Measurements from ENCODE around the gene TCFL5.

Gene TCFL5

GRCh38 chr20:62799459-62799858, 62.2 kb downstream of the TCFL5 start:
- TF ChIP-seq CTCF (IDR thresholded peaks at IDR 0.05; ENCODE audit: low read depth, low read length, missing control alignments), result no peak
- DNase-seq (ENCODE audit: low read depth), result no peak
- no peak overlapping the region for H3K4me3 ChIP-seq (ENCODE audit: low read depth, low read length)

GRCh38 chr20:62799036-62799435, 62.6 kb downstream of the TCFL5 start:
- H3K4me3 ChIP-seq (ENCODE audit: low read depth, low read length), result no peak overlapping the region
- no peak for DNase-seq (ENCODE audit: low read depth)
- no peak for TF ChIP-seq CTCF (IDR thresholded peaks at IDR 0.05; ENCODE audit: low read depth, low read length, missing control alignments)

- no peak overlapping the region for H3K4me3 ChIP-seq (ENCODE audit: low read depth, low read length)
- no peak for TF ChIP-seq CTCF (IDR thresholded peaks at IDR 0.05; ENCODE audit: low read depth, low read length, missing control alignments)
- DNase-seq (ENCODE audit: low read depth), result no peak
Observed at GRCh38 chr20:62797671-62798532, 63.7 kb downstream of the TCFL5 start.

GRCh38 chr20:62796699-62797491, 64.7 kb downstream of the TCFL5 start:
- TF ChIP-seq CTCF (IDR thresholded peaks at IDR 0.05; ENCODE audit: low read depth, low read length, missing control alignments), result no peak
- H3K4me3 ChIP-seq (ENCODE audit: low read depth, low read length), result peak overlapping the region; percentile 66
- no peak for DNase-seq (ENCODE audit: low read depth)

- no peak for TF ChIP-seq CTCF (IDR thresholded peaks at IDR 0.05; ENCODE audit: low read depth, low read length, missing control alignments)
- peak overlapping the region; percentile 73 for H3K4me3 ChIP-seq (ENCODE audit: low read depth, low read length)
- no peak for DNase-seq (ENCODE audit: low read depth)
Observed at GRCh38 chr20:62795023-62795761, 66.4 kb downstream of the TCFL5 start.

GRCh38 chr20:62794007-62794724, 67.5 kb downstream of the TCFL5 start:
- no peak for TF ChIP-seq CTCF (IDR thresholded peaks at IDR 0.05; ENCODE audit: low read depth, low read length, missing control alignments)
- H3K4me3 ChIP-seq (ENCODE audit: low read depth, low read length), result peak overlapping the region; percentile 73
- DNase-seq (ENCODE audit: low read depth), result peak; percentile 75
